Pancreas (tissue), 10 donors: ENCODE measurements around the gene C8B. TPM values are rescaled to one million over a fixed set of nuclear protein-coding genes. Genes with fewer than 3 reads are reported as not detected.

Experiments used
- ATAC-seq, 4 donors: fragments of 200-7000 bp; cut with Tn5 transposase; one replicate each; pipeline versions ENCODE4 v1.8.0 to v1.9.1; 2020; ENCODE audit warnings: mild to moderate bottlenecking in 4 of 4, moderate library complexity in 4 of 4
- DNase-seq, 6 donors: peaks; one replicate each; pipeline ENCODE4 v3.0.0-alpha.2; 2020
- FAIRE-seq: peaks from 2 replicates; lab custom pipeline; 2012; peaks lifted over from hg19 to GRCh38; lab: Jason Lieb, UNC
- H3K27ac ChIP-seq, 4 donors: fragments of 200-600 bp; sonication (generic); 1 replicate in 3 of 4; 2 replicates in 1 of 4; pipeline versions ENCODE4 v1.5.0 to v1.8.0; 2020
- H3K27me3 ChIP-seq, 4 donors: fragments of 200-600 bp; one replicate each; pipeline ENCODE4 v1.8.0; 2021
- H3K36me3 ChIP-seq, 3 donors: fragments of 200-600 bp; sonication (generic) in 1 of 3; one replicate each; pipeline versions ENCODE4 v1.5.0 to v1.8.0; 2020 to 2021
- H3K4me1 ChIP-seq, 3 donors: fragments of 200-600 bp; one replicate each; pipeline ENCODE4 v1.8.0; 2021
- H3K4me3 ChIP-seq, 4 donors: fragments of 200-600 bp; sonication (generic) in 2 of 4; one replicate each; pipeline versions ENCODE4 v1.5.0 to v1.8.0; 2020 to 2021
- H3K9me3 ChIP-seq, 4 donors: fragments of 200-600 bp; one replicate each; pipeline ENCODE4 v1.8.0; 2021
- CTCF ChIP-seq, 4 donors: fragments of 200-600 bp; sonication (generic) in 3 of 4; IDR thresholded peaks; one replicate each; pipeline versions ENCODE4 v1.5.0 to v1.8.0; 2021; ENCODE audit warnings: antibody characterized with exemption in 4 of 4
- WGBS, 2 donors: extraction: QIAGEN DNeasy Blood & Tissue Kit; methylation state at CpG; one replicate each; pipeline ENCODE4 v1.1.7; 2013; 5-methylcytosine and 5-hydroxymethylcytosine counted together
- intact Hi-C, 3 donors: fragments of 100-400 bp; cut with DNase I; formaldehyde crosslinking; loops; one replicate each; pipeline versions ENCODE4 v1.11.1 to v1.14.2; 2022
- polyA plus RNA-seq, 2 donors: library from polyadenylated mRNA; stranded (reverse); fragments of 200-250 nt; gene quantifications; one replicate each; pipeline ENCODE4 v1.2.3, GENCODE V29; 2013
- total RNA-seq, 6 donors: library from RNA; stranded (reverse); fragmentation: NEBNext Ultra II Directional in 4 of 6; extraction: Animal tissue kit (Norgen Biotek cat#: 25700) in 4 of 6; gene quantifications; one replicate each; pipeline versions ENCODE4 v1.2.1 to v1.2.4, GENCODE V29; 2021 to 2023
- donor health status: healthy with polysubstance abuse.
- donor health status: DM: no; HTN: no; CAD: no; lungs with moderate emphysema.
- donor health status: DM: no; HTN: no; CAD: no.
- donor health status: control.
- donor health status: control.
- donor health status: Bipolar disorder and iron deficiency.
- donor health status: DM: yes; HTN: yes; CAD: no.
- donor health status: DM: no; HTN: no; CAD: no.
- donor health status: DM: no; HTN: no; CAD: no.
- donor health status: DM: yes; HTN: yes; CAD: no.

Gene C8B
- total and polyA plus RNA-seq, 8 donors = 0.05 to 0.28 (median 0.18) TPM; not detected in 4

GRCh38 chr1:56973923-56974742 lies 8.3 kb upstream of the C8B start:
- Histone ChIP-seq H3K27ac (no peak overlapping the region), H3K36me3 (no peaks in the 10 kb centered on the region), H3K9me3 (no peaks in the 10 kb centered on the region), H3K27me3 (no peaks in the 10 kb centered on the region), H3K4me3 (no peak overlapping the region), H3K4me1 (peaks cover 0 to 3% (median under 1%) of the 10 kb centered on the region in 3 donors)
- TF ChIP-seq CTCF (IDR thresholded peaks at IDR 0.05) = no peak
- FAIRE-seq (no peak), ATAC-seq (no peak), DNase-seq (no peak)
- intact Hi-C loops = loop anchor here in 2 of 3 donors (5.0 kb wide), 1 partner anchor 142 kb away; no protein-coding TSS in a partner anchor
- 68 to 78% methylated on average over 5 of the region's 5 CpGs for WGBS, 2 donors

DNA sequence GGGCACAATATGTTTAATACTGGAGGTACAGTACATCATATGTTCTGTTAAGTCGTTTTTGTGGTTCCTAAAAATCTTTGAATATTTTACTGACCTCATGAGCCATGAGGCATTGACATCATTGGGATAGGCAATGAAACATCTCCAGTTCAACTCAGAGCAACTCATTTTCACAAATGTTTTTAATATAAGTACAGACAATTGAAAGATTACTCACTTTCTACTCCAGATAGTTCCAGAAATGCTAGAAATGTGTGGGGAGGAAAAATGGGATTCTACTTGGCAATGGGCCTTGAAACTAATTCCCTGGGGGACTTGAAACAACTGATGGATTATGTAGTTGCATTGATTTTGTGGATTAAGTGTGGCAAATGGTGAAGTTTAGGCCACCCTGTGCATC lies 7.2 kb upstream of the C8B start:
- no peaks in the 10 kb centered on the region for H3K27me3 ChIP-seq
- DNase-seq (no peak), FAIRE-seq (no peak), ATAC-seq (no peak)
- peaks cover 0 to 2% (median 0%) of the 10 kb centered on the region in 3 donors for H3K4me1 ChIP-seq
- no peak for TF ChIP-seq CTCF (IDR thresholded peaks at IDR 0.05)
- no peaks in the 10 kb centered on the region for H3K9me3 ChIP-seq
- no peaks in the 10 kb centered on the region for H3K36me3 ChIP-seq
- H3K27ac ChIP-seq = no peak overlapping the region
- H3K4me3 ChIP-seq = no peak overlapping the region
- 49 to 70% methylated on average over 1 of the region's 1 CpG for WGBS, 2 donors
- intact Hi-C loops = loop anchor here in 2 of 3 donors (5.0 kb wide), 1 partner anchor 141 kb away; no protein-coding TSS in a partner anchor

DNA sequence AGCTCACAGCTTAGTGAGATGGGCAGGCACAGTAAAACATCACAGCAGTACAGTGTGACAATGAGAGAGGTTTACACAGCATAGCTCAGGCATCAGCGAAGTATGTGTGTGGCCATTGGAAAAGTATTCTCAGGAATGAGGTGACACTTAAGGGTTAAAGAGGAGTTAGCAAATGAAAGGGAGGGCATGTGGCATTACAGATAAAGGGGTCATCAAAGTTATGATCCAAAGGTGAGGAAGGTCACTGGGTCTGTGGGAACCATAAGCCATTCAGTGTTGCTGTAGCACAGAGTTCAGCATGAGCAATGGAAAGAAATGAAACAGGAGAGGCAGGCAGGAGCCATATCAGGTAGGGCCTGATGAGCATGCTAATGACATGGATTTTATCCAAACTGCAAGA lies 4.5 kb upstream of the C8B start:
- H3K27me3 ChIP-seq = no peaks in the 10 kb centered on the region
- peaks cover 0 to 10% (median 0%) of the 10 kb centered on the region in 3 donors for H3K4me1 ChIP-seq
- no peak for ATAC-seq
- intact Hi-C loops = loop anchor here in 2 of 3 donors (5.0 kb wide), 1 partner anchor 138 kb away; no protein-coding TSS in a partner anchor
- no peaks in the 10 kb centered on the region for H3K36me3 ChIP-seq
- WGBS, 2 donors = 92 to 97% methylated on average over 1 of the region's 1 CpG
- no peak for FAIRE-seq
- H3K9me3 ChIP-seq = no peaks in the 10 kb centered on the region
- no peak for TF ChIP-seq CTCF (IDR thresholded peaks at IDR 0.05)
- no peak overlapping the region for H3K27ac ChIP-seq
- no peak overlapping the region for H3K4me3 ChIP-seq
- DNase-seq = no peak

DNA sequence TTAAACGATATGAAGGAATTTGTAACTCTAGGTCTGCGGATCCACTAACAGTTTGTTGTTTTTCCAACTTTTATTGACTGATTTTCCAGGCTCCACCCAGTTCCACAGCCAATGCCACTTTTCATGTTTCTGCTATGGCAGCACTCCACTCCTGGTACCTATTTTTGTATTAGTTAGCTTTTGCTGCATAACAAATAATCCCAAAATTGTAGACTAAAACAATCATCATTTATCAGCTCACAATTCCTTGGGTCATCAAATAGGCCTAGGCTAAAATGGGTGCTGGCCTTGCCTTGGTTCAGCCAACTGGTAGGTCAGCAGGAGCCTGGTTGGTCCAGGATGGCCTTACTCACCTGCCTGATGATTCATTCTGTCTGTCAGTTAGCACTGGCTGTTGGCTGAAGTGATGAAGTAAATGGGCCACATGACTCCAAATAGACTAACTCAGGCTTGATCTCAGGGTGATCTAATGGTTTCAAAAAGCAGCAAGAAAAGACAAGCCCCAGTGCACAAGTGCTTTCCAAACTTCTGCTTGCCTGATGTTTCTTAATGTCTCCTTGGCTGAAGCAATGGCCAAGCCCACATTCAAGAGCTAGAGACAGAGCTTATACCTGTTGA lies 3.2 kb upstream of the C8B start:
- no peaks in the 10 kb centered on the region for H3K36me3 ChIP-seq
- intact Hi-C loops = no loop called here
- H3K27ac ChIP-seq = no peak overlapping the region
- TF ChIP-seq CTCF (IDR thresholded peaks at IDR 0.05) = no peak
- ATAC-seq (no peak), FAIRE-seq (no peak), DNase-seq (no peak)
- no peak overlapping the region for H3K4me3 ChIP-seq
- no peaks in the 10 kb centered on the region for H3K9me3 ChIP-seq
- no peaks in the 10 kb centered on the region for H3K27me3 ChIP-seq
- peaks cover 0 to 10% (median 0%) of the 10 kb centered on the region in 3 donors for H3K4me1 ChIP-seq
- WGBS, 2 donors = 61 to 76% methylated on average over 2 of the region's 2 CpGs
